ENCODE data around the gene PTK6.
"Not testable (repeated sequence)": the region's sequence is repeated elsewhere in the genome, so short reads cannot be mapped to it uniquely, and the experiment has no call there.

The PTK6 gene

GRCh38 chr20:63529861-63530787 lies 7.1 kb downstream of the PTK6 start:
- DNase-seq (ENCODE audit: low read depth) = no peak

GRCh38 chr20:63529180-63529860 lies 7.9 kb downstream of the PTK6 start:
- DNase-seq (ENCODE audit: low read depth) = no peak

- no peak for DNase-seq (ENCODE audit: low read depth)
Measured at GRCh38 chr20:63527184-63527583, 10.0 kb downstream of the PTK6 start.

GRCh38 chr20:63525971-63526370 lies 11.2 kb downstream of the PTK6 start:
- no peak for DNase-seq (ENCODE audit: low read depth)

- DNase-seq (ENCODE audit: low read depth) = no peak
Measured at GRCh38 chr20:63525185-63525584, 12.0 kb downstream of the PTK6 start.

- DNase-seq (ENCODE audit: low read depth) = no peak
Measured at GRCh38 chr20:63522981-63523611, 14.1 kb downstream of the PTK6 start.

- DNase-seq (ENCODE audit: low read depth) = no peak
Measured at GRCh38 chr20:63522091-63522868, 14.9 kb downstream of the PTK6 start.

- DNase-seq (ENCODE audit: low read depth) = no peak
Measured at GRCh38 chr20:63521602-63522001, 15.6 kb downstream of the PTK6 start.

GRCh38 chr20:63520934-63521601 lies 16.1 kb downstream of the PTK6 start:
- DNase-seq (ENCODE audit: low read depth) = peak; percentile 27

- DNase-seq (ENCODE audit: low read depth) = peak; percentile 41
Measured at GRCh38 chr20:63520504-63520933, 16.7 kb downstream of the PTK6 start, which contains the start of gene PPDPF. TSS of gene PPDPF (plus strand) at chr20:63520765. CDS start at chr20:63521309, 544 bp downstream.

- DNase-seq (ENCODE audit: low read depth) = peak; percentile 39
Measured at GRCh38 chr20:63519668-63520503, 17.3 kb downstream of the PTK6 start.

- DNase-seq (ENCODE audit: low read depth) = no peak
Measured at GRCh38 chr20:63518946-63519667, 18.1 kb downstream of the PTK6 start.

- DNase-seq (ENCODE audit: low read depth) = no peak
Measured at GRCh38 chr20:63518351-63518861, 18.8 kb downstream of the PTK6 start.

- no peak for DNase-seq (ENCODE audit: low read depth)
Measured at GRCh38 chr20:63517376-63518309, 19.5 kb downstream of the PTK6 start.

GRCh38 chr20:63514520-63514919 lies 22.7 kb downstream of the PTK6 start:
- not testable (repeated sequence) for DNase-seq (ENCODE audit: low read depth)

GRCh38 chr20:63513207-63513606 lies 24.0 kb downstream of the PTK6 start:
- no peak for DNase-seq (ENCODE audit: low read depth)

- DNase-seq (ENCODE audit: low read depth) = no peak
Measured at GRCh38 chr20:63509088-63509564, 28.1 kb downstream of the PTK6 start.
